Bronchial epithelial cell (primary cell): ENCODE measurements around the gene RAD51B. TPM values are rescaled to one million over a fixed set of nuclear protein-coding genes. Genes with fewer than 3 reads are reported as not detected.
A peak's percentile ranks its signal among the peaks of the same experiment; 100 is the strongest.

Source experiments
- DNase-seq: peaks from one replicate; pipeline ENCODE4 v3.0.0-alpha.2; 2010; ENCODE audit warnings: low read depth
- FAIRE-seq: peaks from 2 replicates; lab custom pipeline; 2011; peaks lifted over from hg19 to GRCh38; lab: Jason Lieb, UNC
- H3K27me3 ChIP-seq: 2 replicates; pipeline ENCODE4 v1.5.1; 2011; ENCODE audit warnings: low read length; ENCODE audit not compliant: control insufficient read depth, insufficient read depth
- H3K36me3 ChIP-seq: 2 replicates; pipeline ENCODE4 v1.5.1; 2011; ENCODE audit warnings: low read length; ENCODE audit not compliant: control insufficient read depth, insufficient read depth
- H3K4me3 ChIP-seq: 2 replicates; pipeline ENCODE4 v1.5.1; 2011; ENCODE audit warnings: mild to moderate bottlenecking, low read depth, low read length, control low read depth
- total RNA-seq: library from RNA; depleted of rRNA; stranded (reverse); fragments of >200 nt; gene quantifications from 2 replicates; pipeline ENCODE4 v1.2.1, GENCODE V29; 2014
- TF ChIP-seq, protein P1 (sequence below): IDR thresholded peaks from 2 replicates; pipeline ENCODE4 v1.5.1; 2011; ENCODE audit warnings: mild to moderate bottlenecking, moderate library complexity, low read length, control low read depth, inconsistent platforms; ENCODE audit not compliant: insufficient read depth, severe bottlenecking

RAD51B gene
- total RNA-seq, 1 donor from 2014 or later = 12.1 TPM

DNA sequence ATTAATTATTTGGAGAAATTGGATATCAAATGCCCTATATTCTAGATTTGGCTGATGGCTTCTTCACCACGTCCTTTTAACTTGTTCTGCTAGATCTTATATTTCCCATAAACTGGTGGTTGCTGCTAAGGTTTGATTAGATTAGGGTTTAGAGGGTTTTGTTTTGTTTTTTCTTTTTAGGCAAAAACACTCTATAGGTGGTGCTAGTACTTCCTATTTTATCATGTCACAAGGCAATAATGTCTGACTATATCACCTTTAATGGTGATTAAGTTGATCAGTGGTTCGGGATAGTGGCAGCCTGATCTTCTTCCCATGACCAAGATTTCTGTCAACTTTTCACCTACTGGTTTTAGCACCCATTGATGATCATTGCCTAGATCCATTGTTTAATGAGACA lies 455.1 kb downstream of the RAD51B start:
- no peaks in the 10 kb centered on the region for H3K27me3 ChIP-seq
- FAIRE-seq = no peak
- no peak for DNase-seq
- no peak overlapping the region for H3K4me3 ChIP-seq
- TF ChIP-seq, protein P1, sequence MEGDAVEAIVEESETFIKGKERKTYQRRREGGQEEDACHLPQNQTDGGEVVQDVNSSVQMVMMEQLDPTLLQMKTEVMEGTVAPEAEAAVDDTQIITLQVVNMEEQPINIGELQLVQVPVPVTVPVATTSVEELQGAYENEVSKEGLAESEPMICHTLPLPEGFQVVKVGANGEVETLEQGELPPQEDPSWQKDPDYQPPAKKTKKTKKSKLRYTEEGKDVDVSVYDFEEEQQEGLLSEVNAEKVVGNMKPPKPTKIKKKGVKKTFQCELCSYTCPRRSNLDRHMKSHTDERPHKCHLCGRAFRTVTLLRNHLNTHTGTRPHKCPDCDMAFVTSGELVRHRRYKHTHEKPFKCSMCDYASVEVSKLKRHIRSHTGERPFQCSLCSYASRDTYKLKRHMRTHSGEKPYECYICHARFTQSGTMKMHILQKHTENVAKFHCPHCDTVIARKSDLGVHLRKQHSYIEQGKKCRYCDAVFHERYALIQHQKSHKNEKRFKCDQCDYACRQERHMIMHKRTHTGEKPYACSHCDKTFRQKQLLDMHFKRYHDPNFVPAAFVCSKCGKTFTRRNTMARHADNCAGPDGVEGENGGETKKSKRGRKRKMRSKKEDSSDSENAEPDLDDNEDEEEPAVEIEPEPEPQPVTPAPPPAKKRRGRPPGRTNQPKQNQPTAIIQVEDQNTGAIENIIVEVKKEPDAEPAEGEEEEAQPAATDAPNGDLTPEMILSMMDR = no peak
- H3K36me3 ChIP-seq = no peaks in the 10 kb centered on the region

DNA sequence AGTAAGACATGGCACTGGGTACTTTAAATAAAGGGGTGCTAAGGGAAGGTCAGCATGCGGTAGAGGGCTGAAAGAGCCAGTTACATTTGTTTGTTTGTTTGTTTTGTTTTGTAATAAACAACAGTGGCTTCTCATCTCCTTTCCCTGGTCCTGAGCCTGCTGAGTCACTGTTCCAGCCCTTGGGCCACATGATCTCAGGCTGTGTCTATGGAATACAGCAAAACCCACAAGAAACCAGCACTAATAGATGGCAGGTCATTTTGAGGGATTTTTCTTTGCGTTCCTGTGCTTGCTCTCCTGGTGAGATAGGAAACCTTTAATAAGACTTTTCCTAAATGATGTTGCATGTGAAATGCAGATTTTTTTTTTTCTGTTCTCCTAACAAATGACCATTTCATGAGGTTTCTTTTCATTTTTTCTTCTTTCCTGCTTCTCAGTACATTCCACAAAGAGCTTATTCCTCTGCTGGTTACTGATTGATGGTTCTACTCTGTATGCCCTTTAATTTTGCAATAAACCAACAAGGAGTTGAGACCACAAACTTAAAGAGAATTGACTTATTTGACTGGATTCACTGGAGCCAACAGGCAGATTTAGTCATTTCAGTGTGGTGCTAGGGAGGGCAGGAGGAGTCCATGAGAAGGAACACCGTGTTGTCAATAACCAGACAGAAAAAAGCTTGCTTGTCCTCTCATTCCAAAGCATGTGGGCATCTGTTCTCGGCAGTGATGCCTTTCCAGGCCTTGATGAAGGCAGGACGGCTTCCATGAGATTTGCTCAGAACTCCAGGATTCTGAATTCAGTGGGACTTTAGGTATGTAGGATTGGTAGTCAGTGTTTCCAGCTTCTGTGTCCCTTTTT lies 459.2 kb downstream of the RAD51B start:
- no peaks in the 10 kb centered on the region for H3K27me3 ChIP-seq
- H3K4me3 ChIP-seq = no peak overlapping the region
- DNase-seq (peak; percentile 63), FAIRE-seq (no peak)
- TF ChIP-seq, protein P1 = no peak
- no peaks in the 10 kb centered on the region for H3K36me3 ChIP-seq

DNA sequence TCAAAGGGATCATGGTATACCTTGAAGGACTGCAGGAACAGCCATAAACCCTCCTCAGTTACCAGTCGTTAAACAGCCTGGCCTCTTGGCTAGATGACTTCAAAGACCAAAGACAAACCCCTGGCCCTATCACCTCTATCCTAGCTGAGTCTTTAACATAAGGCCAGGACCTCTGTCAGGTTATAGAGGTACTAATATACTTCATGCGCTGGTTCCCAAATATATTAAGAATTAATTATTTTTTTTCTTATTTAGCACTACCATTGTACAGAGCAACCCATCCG lies 459.8 kb downstream of the RAD51B start:
- no peak for DNase-seq
- no peak for FAIRE-seq

DNA sequence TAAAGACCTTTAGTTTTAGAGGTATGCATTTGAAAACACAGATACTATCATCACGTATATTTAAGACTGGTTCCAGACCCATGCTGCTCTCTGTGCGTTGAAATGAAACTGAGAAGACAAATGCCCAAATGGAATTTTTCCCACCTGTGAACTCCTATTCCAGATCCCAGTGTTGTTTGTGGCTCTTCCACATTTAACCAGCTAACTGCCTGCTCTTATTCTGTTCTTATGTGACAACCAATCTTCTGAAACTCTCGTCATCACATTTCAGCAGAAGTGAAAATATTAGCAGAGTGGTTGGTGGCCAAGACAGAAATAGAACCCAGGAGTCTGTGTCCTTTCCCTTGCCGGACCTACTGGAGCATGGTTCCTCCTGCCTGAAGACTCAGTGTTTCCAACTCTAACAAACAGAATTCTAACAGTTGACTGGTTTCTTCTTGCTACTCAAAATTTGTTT lies 460.2 kb downstream of the RAD51B start:
- TF ChIP-seq, protein P1 = no peak
- H3K27me3 ChIP-seq = no peaks in the 10 kb centered on the region
- no peak for DNase-seq
- no peak overlapping the region for H3K4me3 ChIP-seq
- no peak for FAIRE-seq
- no peaks in the 10 kb centered on the region for H3K36me3 ChIP-seq

More for the DNA sequence above, 459.8 kb downstream of the RAD51B start:
- TF ChIP-seq, protein P1 = no peak
- H3K4me3 ChIP-seq = no peak overlapping the region
- H3K36me3 ChIP-seq = no peaks in the 10 kb centered on the region
- H3K27me3 ChIP-seq = no peaks in the 10 kb centered on the region

DNA sequence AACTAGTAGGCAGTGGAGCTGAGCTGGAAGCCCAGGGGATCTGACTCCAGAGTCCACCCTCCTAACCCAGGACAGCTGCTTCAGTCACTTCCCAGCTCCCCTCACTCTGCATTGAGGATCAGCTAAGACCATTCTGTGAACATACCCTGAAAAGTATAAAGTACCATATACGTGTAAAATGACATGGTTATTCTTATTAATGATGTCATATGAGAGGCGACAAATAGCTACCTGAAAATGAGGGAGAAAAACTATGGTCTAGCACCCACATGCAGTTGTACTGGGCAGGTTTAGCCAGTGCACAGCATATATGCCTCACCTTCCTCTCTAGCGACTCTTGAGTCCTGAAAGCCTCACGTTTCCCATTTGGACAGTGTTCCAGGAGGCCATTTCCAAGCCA lies 461.9 kb downstream of the RAD51B start:
- DNase-seq (no peak), FAIRE-seq (no peak)
- Histone ChIP-seq H3K27me3 (no peaks in the 10 kb centered on the region), H3K4me3 (no peak overlapping the region), H3K36me3 (no peaks in the 10 kb centered on the region)
- TF ChIP-seq, protein P1 = no peak
